ENCODE data around the gene TMEM229A. TPM values are rescaled to one million over a fixed set of nuclear protein-coding genes. Genes with fewer than 3 reads are reported as not detected.

Gene TMEM229A
- total RNA-seq, 4 donors from 2014 or later: not detected

DNA sequence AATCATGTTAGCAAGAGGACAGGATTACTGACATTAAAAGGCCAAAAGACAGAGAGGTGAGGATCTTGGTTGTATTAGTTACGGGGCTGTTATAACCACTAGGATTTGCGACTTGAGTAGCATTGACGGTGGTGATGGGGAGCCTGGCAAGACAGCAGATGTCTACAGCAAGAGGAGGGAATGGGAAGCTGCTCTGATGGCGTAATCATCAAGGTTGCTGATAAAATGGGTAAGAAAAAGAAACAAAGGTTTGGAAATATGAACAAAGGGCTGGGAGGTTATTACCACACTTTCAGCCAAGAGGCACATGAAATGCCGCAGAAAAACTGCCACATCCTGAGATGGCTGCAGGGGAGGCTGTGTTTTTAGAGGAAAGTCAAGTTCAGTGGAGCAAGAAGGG, 33.9 kb downstream of the TMEM229A start:
- 83 to 87% methylated on average over 5 of the region's 5 CpGs for WGBS, 2 donors

DNA sequence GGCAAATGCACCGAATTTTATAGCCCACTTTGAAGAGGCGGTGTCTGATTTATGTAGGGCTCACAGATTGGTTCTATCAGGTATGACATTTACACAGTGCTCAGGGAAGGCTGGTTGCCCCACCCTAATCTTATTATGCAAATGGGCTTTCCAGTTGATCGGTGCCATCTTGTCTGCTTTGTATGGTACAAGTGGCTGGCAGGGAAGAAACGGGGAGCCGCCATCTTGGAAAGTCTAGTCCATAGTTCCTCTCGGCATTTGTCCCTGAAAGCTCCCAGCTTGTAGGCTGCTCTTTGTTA, 36.6 kb downstream of the TMEM229A start:
- 82 to 96% methylated on average over 6 of the region's 6 CpGs for WGBS, 2 donors
- intact Hi-C loops (cut with DNase I; ENCODE audit: low total_unique reads): no loop called here
- no peak for DNase-seq (ENCODE audit: low spot score in 2 of 2)
- H3K4me3 ChIP-seq (ENCODE audit: low read depth, poor library complexity, severe bottlenecking): no peak overlapping the region
- TF ChIP-seq, protein P1, sequence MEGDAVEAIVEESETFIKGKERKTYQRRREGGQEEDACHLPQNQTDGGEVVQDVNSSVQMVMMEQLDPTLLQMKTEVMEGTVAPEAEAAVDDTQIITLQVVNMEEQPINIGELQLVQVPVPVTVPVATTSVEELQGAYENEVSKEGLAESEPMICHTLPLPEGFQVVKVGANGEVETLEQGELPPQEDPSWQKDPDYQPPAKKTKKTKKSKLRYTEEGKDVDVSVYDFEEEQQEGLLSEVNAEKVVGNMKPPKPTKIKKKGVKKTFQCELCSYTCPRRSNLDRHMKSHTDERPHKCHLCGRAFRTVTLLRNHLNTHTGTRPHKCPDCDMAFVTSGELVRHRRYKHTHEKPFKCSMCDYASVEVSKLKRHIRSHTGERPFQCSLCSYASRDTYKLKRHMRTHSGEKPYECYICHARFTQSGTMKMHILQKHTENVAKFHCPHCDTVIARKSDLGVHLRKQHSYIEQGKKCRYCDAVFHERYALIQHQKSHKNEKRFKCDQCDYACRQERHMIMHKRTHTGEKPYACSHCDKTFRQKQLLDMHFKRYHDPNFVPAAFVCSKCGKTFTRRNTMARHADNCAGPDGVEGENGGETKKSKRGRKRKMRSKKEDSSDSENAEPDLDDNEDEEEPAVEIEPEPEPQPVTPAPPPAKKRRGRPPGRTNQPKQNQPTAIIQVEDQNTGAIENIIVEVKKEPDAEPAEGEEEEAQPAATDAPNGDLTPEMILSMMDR (IDR thresholded peaks at IDR 0.05): no peak
- TF ChIP-seq POLR2A (IDR thresholded peaks at IDR 0.05): no peak

More for the DNA sequence above, 33.9 kb downstream of the TMEM229A start:
- intact Hi-C loops (cut with DNase I; ENCODE audit: low total_unique reads): no loop called here
- TF ChIP-seq, protein P1 (IDR thresholded peaks at IDR 0.05): no peak
- no peak for TF ChIP-seq POLR2A (IDR thresholded peaks at IDR 0.05)
- no peak overlapping the region for H3K4me3 ChIP-seq (ENCODE audit: low read depth, poor library complexity, severe bottlenecking)
- DNase-seq (ENCODE audit: low spot score in 2 of 2): no peak

DNA sequence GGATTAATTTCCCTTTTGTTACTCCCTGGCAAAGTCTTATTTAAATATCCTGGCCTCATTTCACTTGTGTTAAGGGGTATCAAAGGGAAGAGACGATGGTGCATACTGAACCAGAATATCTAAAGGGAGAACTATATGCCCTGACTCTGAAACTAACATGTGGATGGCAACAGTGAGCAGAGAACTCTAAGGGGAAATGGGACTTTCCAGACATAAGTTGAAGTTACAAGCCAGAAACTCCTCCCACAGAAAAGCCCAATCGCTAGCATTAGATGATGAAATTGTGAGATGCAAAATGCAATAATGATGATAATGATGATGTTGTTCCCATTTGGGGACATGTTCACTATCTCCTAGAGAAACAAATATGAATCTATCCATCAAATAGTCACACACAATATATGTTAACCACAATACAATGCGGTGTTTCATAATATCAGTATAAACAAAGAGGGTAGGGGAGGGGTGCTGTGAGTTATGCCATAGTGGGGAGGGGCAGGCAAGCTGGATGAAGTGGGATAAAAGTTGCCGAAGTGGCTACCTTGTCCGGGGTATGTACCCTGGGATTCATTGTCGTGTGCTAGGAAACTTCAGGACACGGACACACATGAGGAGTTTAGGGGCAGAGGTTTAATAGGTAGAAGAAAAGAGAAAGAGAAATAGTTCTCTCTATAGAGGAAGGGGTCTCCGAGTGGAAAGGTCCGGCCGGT, 37.1 kb downstream of the TMEM229A start:
- H3K4me3 ChIP-seq (ENCODE audit: low read depth, poor library complexity, severe bottlenecking): no peak overlapping the region
- 91 to 93% methylated on average over 10 of the region's 10 CpGs for WGBS, 2 donors

DNA sequence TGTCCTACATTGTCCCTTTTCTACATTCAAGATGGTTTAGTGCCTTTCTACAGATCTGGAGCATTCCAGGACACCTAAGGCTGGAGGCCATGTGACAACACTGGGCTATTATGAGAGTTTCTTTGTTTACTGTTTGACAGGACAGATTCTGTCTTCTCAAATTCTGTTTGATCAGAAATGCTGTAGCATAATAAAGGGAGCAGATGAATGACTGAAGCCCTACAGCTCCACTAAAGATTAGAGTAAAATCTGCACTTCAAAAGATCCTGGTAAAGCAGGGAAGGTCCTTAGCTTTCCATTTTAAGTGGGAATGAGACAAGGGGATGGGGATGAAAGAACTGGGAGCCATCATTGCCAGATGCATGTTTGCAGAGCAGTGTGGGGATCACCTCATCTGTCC, 38.4 kb downstream of the TMEM229A start:
- intact Hi-C loops (cut with DNase I; ENCODE audit: low total_unique reads): no loop called here
- TF ChIP-seq POLR2A (IDR thresholded peaks at IDR 0.05): no peak
- TF ChIP-seq, protein P1 (IDR thresholded peaks at IDR 0.05): no peak

More for the DNA sequence above, 37.1 kb downstream of the TMEM229A start:
- TF ChIP-seq, protein P1 (IDR thresholded peaks at IDR 0.05): no peak
- TF ChIP-seq POLR2A (IDR thresholded peaks at IDR 0.05): no peak
- no peak for DNase-seq (ENCODE audit: low spot score in 2 of 2)
- intact Hi-C loops (cut with DNase I; ENCODE audit: low total_unique reads): no loop called here

DNA sequence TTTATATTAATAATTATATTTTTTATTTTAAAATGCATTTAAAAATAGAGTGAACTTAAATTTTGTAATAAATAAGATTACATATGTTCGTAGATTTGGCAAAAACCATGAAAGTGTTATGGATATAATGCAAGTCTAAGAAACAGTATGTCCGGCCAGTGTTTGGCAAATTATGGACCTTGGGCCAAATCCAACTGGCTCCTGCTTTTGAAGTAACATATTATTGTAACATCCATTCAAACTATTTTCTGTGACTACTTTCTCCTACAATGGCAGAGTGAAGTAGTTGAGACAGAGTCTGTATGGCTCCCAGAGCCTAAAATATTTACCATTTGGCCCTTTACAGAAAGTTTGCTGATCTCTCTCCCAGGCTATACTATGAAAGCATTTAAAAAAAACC, 38.9 kb downstream of the TMEM229A start:
- no peak for TF ChIP-seq POLR2A (IDR thresholded peaks at IDR 0.05)
- TF ChIP-seq, protein P1 (IDR thresholded peaks at IDR 0.05): no peak
- H3K4me3 ChIP-seq (ENCODE audit: low read depth, poor library complexity, severe bottlenecking): no peak overlapping the region
- 73 to 79% methylated on average over 2 of the region's 2 CpGs for WGBS, 2 donors
- intact Hi-C loops (cut with DNase I; ENCODE audit: low total_unique reads): no loop called here
- no peak for DNase-seq (ENCODE audit: low spot score in 2 of 2)

More for the DNA sequence above, 38.4 kb downstream of the TMEM229A start:
- no peak overlapping the region for H3K4me3 ChIP-seq (ENCODE audit: low read depth, poor library complexity, severe bottlenecking)
- no peak for DNase-seq (ENCODE audit: low spot score in 2 of 2)

All from lower leg skin (tissue), 4 donors.